Measurements from ENCODE around the gene SMIM14.

DNA sequence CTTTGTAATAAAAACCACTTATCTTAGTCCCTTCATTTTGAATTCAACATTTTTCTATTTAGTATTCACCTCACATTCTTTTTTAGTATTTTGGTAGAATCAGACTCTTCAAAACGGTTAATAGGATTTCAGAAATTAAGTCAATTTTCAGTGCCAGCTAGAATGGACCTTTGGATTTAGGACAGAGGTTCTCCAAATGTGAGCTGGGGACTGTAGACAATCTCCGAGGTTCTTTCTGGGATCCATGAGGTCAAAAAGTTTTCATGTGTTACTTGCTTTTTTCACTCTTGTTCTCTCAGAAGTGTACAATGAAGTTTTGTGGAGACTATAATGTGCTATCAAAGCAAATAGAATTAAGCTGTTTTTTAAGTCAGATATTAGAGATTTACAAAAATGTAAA lies 109.1 kb downstream of the SMIM14 start:
- no peak for TF ChIP-seq POLR2A (IDR thresholded peaks at IDR 0.05; ENCODE audit: low read depth, low read length)
- TF ChIP-seq POLR2AphosphoS5 (IDR thresholded peaks at IDR 0.05; ENCODE audit: low read depth, low read length), result no peak
- no peak for TF ChIP-seq TAF1 (IDR thresholded peaks at IDR 0.05; ENCODE audit: borderline replicate concordance, low read depth, low read length)

Measured in GM12892 (cell line).